ENCODE results near the gene GSAP.

Gene GSAP

GRCh38 chr7:77442636-77443035 lies 26.5 kb upstream of the GSAP start:
- H3K36me3 ChIP-seq (ENCODE audit: control insufficient read depth, insufficient read depth, low read length): no peaks in the 10 kb centered on the region
- TF ChIP-seq, protein P1, sequence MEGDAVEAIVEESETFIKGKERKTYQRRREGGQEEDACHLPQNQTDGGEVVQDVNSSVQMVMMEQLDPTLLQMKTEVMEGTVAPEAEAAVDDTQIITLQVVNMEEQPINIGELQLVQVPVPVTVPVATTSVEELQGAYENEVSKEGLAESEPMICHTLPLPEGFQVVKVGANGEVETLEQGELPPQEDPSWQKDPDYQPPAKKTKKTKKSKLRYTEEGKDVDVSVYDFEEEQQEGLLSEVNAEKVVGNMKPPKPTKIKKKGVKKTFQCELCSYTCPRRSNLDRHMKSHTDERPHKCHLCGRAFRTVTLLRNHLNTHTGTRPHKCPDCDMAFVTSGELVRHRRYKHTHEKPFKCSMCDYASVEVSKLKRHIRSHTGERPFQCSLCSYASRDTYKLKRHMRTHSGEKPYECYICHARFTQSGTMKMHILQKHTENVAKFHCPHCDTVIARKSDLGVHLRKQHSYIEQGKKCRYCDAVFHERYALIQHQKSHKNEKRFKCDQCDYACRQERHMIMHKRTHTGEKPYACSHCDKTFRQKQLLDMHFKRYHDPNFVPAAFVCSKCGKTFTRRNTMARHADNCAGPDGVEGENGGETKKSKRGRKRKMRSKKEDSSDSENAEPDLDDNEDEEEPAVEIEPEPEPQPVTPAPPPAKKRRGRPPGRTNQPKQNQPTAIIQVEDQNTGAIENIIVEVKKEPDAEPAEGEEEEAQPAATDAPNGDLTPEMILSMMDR (IDR thresholded peaks at IDR 0.05): no peak
- no peak overlapping the region for H2AFZ ChIP-seq
- H3K4me1 ChIP-seq: no peaks in the 10 kb centered on the region
- no peak overlapping the region for H3K9ac ChIP-seq
- no peak overlapping the region for H3K4me3 ChIP-seq (ENCODE audit: low read depth, low read length)
- no peaks in the 10 kb centered on the region for H3K27me3 ChIP-seq (ENCODE audit: control insufficient read depth, insufficient read depth, low read length)
- H3K9me3 ChIP-seq (ENCODE audit: control insufficient read depth, low read length): no peaks in the 10 kb centered on the region
- H3K27ac ChIP-seq: no peak overlapping the region
- no peak overlapping the region for H3K4me2 ChIP-seq (ENCODE audit: low read length)
- H3K79me2 ChIP-seq: no peaks in the 10 kb centered on the region

DNA sequence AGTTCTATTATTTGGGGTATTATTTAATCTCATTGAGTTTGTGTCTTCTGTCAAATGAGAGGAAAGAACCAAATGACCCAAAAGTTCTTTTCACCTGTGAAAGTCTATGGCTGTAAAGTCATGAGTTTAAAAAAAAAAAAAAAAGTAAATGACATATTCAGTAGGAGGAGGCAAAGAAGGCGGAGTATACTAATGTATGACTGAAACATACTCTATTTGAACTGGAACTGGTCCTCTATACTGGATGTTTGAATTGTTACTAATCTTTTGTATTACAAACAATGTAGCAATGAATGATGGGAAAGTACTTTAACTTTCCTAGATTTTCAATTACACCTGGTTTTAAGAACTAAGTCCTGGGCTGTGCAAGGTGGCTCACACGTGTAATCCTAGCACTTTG lies 24.9 kb upstream of the GSAP start:
- no peak overlapping the region for H3K9ac ChIP-seq
- no peak overlapping the region for H3K4me3 ChIP-seq (ENCODE audit: low read depth, low read length)
- H3K9me3 ChIP-seq (ENCODE audit: control insufficient read depth, low read length): no peaks in the 10 kb centered on the region
- H3K79me2 ChIP-seq: no peaks in the 10 kb centered on the region
- H2AFZ ChIP-seq: no peak overlapping the region
- TF ChIP-seq, protein P1 (IDR thresholded peaks at IDR 0.05): no peak
- H3K27ac ChIP-seq: no peak overlapping the region
- no peaks in the 10 kb centered on the region for H3K4me1 ChIP-seq
- H3K4me2 ChIP-seq (ENCODE audit: low read length): no peak overlapping the region
- H3K27me3 ChIP-seq (ENCODE audit: control insufficient read depth, insufficient read depth, low read length): no peaks in the 10 kb centered on the region
- no peaks in the 10 kb centered on the region for H3K36me3 ChIP-seq (ENCODE audit: control insufficient read depth, insufficient read depth, low read length)

- H3K9ac ChIP-seq: no peak overlapping the region
- TF ChIP-seq, protein P1 (IDR thresholded peaks at IDR 0.05): peak; percentile 31
- no peaks in the 10 kb centered on the region for H3K9me3 ChIP-seq (ENCODE audit: control insufficient read depth, low read length)
- H3K27me3 ChIP-seq (ENCODE audit: control insufficient read depth, insufficient read depth, low read length): no peaks in the 10 kb centered on the region
- no peak overlapping the region for H3K27ac ChIP-seq
- no peak overlapping the region for H2AFZ ChIP-seq
- no peak overlapping the region for H3K4me2 ChIP-seq (ENCODE audit: low read length)
- H3K4me1 ChIP-seq: no peaks in the 10 kb centered on the region
- no peaks in the 10 kb centered on the region for H3K36me3 ChIP-seq (ENCODE audit: control insufficient read depth, insufficient read depth, low read length)
- no peaks in the 10 kb centered on the region for H3K79me2 ChIP-seq
- H3K4me3 ChIP-seq (ENCODE audit: low read depth, low read length): no peak overlapping the region
Observed at GRCh38 chr7:77439572-77439971, 23.4 kb upstream of the GSAP start.

- Histone ChIP-seq H3K79me2 (no peaks in the 10 kb centered on the region), H3K9me3 (ENCODE audit: control insufficient read depth, low read length) (no peaks in the 10 kb centered on the region), H3K27me3 (ENCODE audit: control insufficient read depth, insufficient read depth, low read length) (no peaks in the 10 kb centered on the region), H3K4me2 (ENCODE audit: low read length) (no peak overlapping the region), H3K9ac (no peak overlapping the region), H3K4me3 (ENCODE audit: low read depth, low read length) (no peak overlapping the region), H3K36me3 (ENCODE audit: control insufficient read depth, insufficient read depth, low read length) (no peaks in the 10 kb centered on the region), H2AFZ (no peak overlapping the region), H3K4me1 (no peaks in the 10 kb centered on the region), H3K27ac (no peak overlapping the region)
- TF ChIP-seq, protein P1 (IDR thresholded peaks at IDR 0.05): no peak
Observed at GRCh38 chr7:77438131-77438530, 22.0 kb upstream of the GSAP start.

DNA sequence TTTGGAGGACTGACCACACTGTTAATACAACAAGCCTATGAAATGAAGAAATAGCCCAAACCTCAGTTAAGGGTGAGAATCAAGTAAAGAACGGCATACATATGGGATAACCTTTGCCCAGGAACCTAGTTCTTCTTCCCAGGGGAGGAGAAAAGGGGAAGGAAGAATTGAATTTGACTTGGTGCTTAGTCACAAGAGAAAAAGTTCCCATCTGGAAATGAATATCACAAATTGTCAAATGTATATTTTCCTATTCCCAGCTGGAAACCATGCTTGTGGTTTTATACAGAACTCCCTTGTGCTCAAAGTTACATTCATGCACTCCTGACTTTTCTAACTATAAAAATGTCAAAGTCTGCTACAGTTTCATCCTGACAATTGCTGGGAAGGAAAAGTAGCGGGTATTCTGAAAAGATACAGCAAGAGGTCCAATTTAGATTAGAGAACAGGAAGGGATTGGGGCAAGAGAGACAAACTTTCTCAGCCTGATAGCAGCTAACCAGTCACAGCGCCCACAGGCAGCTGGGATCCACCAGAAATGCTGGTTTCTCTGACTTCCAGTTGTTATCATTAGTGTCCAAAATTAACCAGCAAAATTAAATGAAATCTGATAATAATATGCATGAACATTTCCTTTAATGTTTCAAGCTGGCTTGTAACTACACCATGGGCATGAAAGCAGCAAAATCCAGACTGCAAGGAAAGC lies 18.6 kb upstream of the GSAP start:
- Histone ChIP-seq H2AFZ (no peak overlapping the region), H3K27me3 (ENCODE audit: control insufficient read depth, insufficient read depth, low read length) (no peaks in the 10 kb centered on the region), H3K9me3 (ENCODE audit: control insufficient read depth, low read length) (no peaks in the 10 kb centered on the region), H3K4me2 (ENCODE audit: low read length) (no peak overlapping the region), H3K9ac (no peak overlapping the region), H3K36me3 (ENCODE audit: control insufficient read depth, insufficient read depth, low read length) (no peaks in the 10 kb centered on the region), H3K4me3 (ENCODE audit: low read depth, low read length) (no peak overlapping the region), H3K4me1 (no peaks in the 10 kb centered on the region), H3K27ac (no peak overlapping the region), H3K79me2 (no peaks in the 10 kb centered on the region)
- TF ChIP-seq, protein P1 (IDR thresholded peaks at IDR 0.05): no peak

Measured in parathyroid adenoma (tissue), 2 donors.